SK-N-SH (cell line): ENCODE measurements around the gene MEF2C. TPM values are rescaled to one million over a fixed set of nuclear protein-coding genes. Genes with fewer than 3 reads are reported as not detected.

ENCODE experiments used
- CTCF ChIA-PET: fragments of 300-600, 350-600 bp; formaldehyde crosslinking; extraction: SDS; loops from one replicate; lab custom pipeline; 2021; lab: Yijun Ruan, JAX
- POLR2A ChIA-PET: fragments of 350-600 bp; sonication (Branson Sonifier 250); formaldehyde crosslinking; extraction: SDS; loops from one replicate; lab custom pipeline; 2020; ENCODE audit warnings: antibody characterized with exemption, inconsistent platforms; lab: Yijun Ruan, JAX
- DNase-seq: peaks from one replicate; pipeline ENCODE4 v3.0.0; 2012
- H2AFZ ChIP-seq: fragments of 200-600 bp; sonication (generic); 2 replicates; pipeline ENCODE4 v1.8.1; 2016; ENCODE audit warnings: antibody characterized with exemption, mild to moderate bottlenecking, low read depth
- H3F3A ChIP-seq: fragments of 200-600 bp; sonication (generic); replicated peaks from 2 replicates; pipeline ENCODE3; 2016; ENCODE audit warnings: antibody characterized with exemption, mild to moderate bottlenecking; ENCODE audit not compliant: insufficient read depth
- H3K27ac ChIP-seq, 2 experiments: fragments of 200-500 bp in 1 of 2; fragments of 200-600 bp in 1 of 2; sonication (Bioruptor generic) in 1 of 2; sonication (generic), shearing (Covaris generic) in 1 of 2; 2 replicates each; pipeline versions ENCODE4 v1.5.1 to v1.6.1; 2014 to 2016; ENCODE audit warnings: low read depth in 2 of 2, inconsistent platforms in 1 of 2, low read length in 1 of 2, mild to moderate bottlenecking in 1 of 2, mixed read lengths in 1 of 2
- H3K27me3 ChIP-seq: fragments of 200-600 bp; sonication (generic), shearing (Covaris generic); 2 replicates; pipeline ENCODE4 v1.6.1; 2016; ENCODE audit warnings: mixed run types; ENCODE audit not compliant: insufficient read depth
- H3K36me3 ChIP-seq, 2 experiments: fragments of 200-500 bp in 1 of 2; fragments of 200-600 bp in 1 of 2; sonication (Bioruptor generic) in 1 of 2; sonication (generic) in 1 of 2; replicated peaks in 1 of 2; 2 replicates each; pipeline versions ENCODE3 to v1.5.1; 2014 to 2016; ENCODE audit warnings: low read length in 1 of 2, mild to moderate bottlenecking in 1 of 2; ENCODE audit not compliant: insufficient read depth in 2 of 2, control insufficient read depth in 1 of 2
- H3K4me1 ChIP-seq, 2 experiments: fragments of 200-500 bp in 1 of 2; fragments of 200-600 bp in 1 of 2; sonication (Bioruptor generic) in 1 of 2; sonication (generic), shearing (Covaris generic) in 1 of 2; 2 replicates each; pipeline versions ENCODE4 v1.5.1 to v1.6.1; 2014 to 2016; ENCODE audit warnings: low read depth in 1 of 2, low read length in 1 of 2, mixed run types in 1 of 2; ENCODE audit not compliant: insufficient read depth in 2 of 2, control insufficient read depth in 1 of 2
- H3K4me2 ChIP-seq: fragments of 200-600 bp; sonication (generic), shearing (Covaris generic); 2 replicates; pipeline ENCODE4 v1.6.1; 2017; ENCODE audit warnings: mixed run types
- H3K4me3 ChIP-seq, 2 experiments: fragments of 200-500 bp in 1 of 2; fragments of 200-600 bp in 1 of 2; sonication (Bioruptor generic) in 1 of 2; sonication (generic), shearing (Covaris generic) in 1 of 2; 2 replicates each; pipeline versions ENCODE4 v1.5.1 to v1.8.1; 2014 to 2016; ENCODE audit warnings: low read depth in 2 of 2, inconsistent platforms in 1 of 2, low read length in 1 of 2, mild to moderate bottlenecking in 1 of 2, mixed read lengths in 1 of 2, moderate library complexity in 1 of 2
- H3K79me2 ChIP-seq: fragments of 200-600 bp; sonication (generic); 2 replicates; pipeline ENCODE4 v1.8.1; 2017; ENCODE audit warnings: mild to moderate bottlenecking; ENCODE audit not compliant: insufficient read depth
- H3K9ac ChIP-seq: fragments of 200-600 bp; sonication (generic); 2 replicates; pipeline ENCODE4 v1.6.1; 2017; ENCODE audit warnings: mixed run types
- H3K9me2 ChIP-seq: fragments of 200-600 bp; sonication (generic); 2 replicates; pipeline ENCODE4 v1.6.1; 2017; ENCODE audit warnings: mixed run types
- H3K9me3 ChIP-seq: fragments of 200-600 bp; sonication (generic); 2 replicates; pipeline ENCODE4 v1.6.1; 2017; ENCODE audit warnings: mixed run types, mild to moderate bottlenecking, moderate library complexity
- H4K20me1 ChIP-seq: fragments of 200-600 bp; sonication (generic); 2 replicates; pipeline ENCODE4 v1.6.1; 2017; ENCODE audit warnings: mild to moderate bottlenecking, mixed run types; ENCODE audit not compliant: insufficient read depth
- CTCF ChIP-seq: fragments of 200-600 bp; sonication (generic); IDR thresholded peaks from 2 replicates; pipeline ENCODE4 v1.6.1; 2017; ENCODE audit warnings: antibody characterized with exemption, mild to moderate bottlenecking, moderate library complexity
- ELF1 ChIP-seq: IDR thresholded peaks from 2 replicates; pipeline ENCODE4 v1.4.0; 2012
- EP300 ChIP-seq, 2 experiments: IDR thresholded peaks; 2 replicates each; pipeline versions ENCODE4 v1.4.0 to v1.6.1; 2012; ENCODE audit warnings: borderline replicate concordance in 1 of 2, low read depth in 1 of 2, low read length in 1 of 2
- FOSL2 ChIP-seq: IDR thresholded peaks from 2 replicates; pipeline ENCODE4 v1.4.0; 2012; ENCODE audit warnings: low read depth, mild to moderate bottlenecking, moderate library complexity, borderline replicate concordance
- FOXJ3 ChIP-seq: sonication (generic); formaldehyde crosslinking; IDR thresholded peaks from 2 replicates; pipeline ENCODE4 v1.5.1; 2020; ENCODE audit warnings: mild to moderate bottlenecking, missing genetic modification reagents
- FOXM1 ChIP-seq: IDR thresholded peaks from 2 replicates; pipeline ENCODE4 v1.4.0; 2012; ENCODE audit warnings: low read depth, mild to moderate bottlenecking
- GATA2 ChIP-seq: sonication (generic); formaldehyde crosslinking; IDR thresholded peaks from 2 replicates; pipeline ENCODE4 v1.5.0; 2020; ENCODE audit warnings: mild to moderate bottlenecking, missing genetic modification reagents
- IRF3 ChIP-seq: fragments of 150-350 bp; IDR thresholded peaks from 2 replicates; pipeline ENCODE4 v1.6.1; 2016; ENCODE audit warnings: mild to moderate bottlenecking, low read depth, low read length
- JUND ChIP-seq: IDR thresholded peaks from 2 replicates; pipeline ENCODE4 v1.4.0; 2012
- MXI1 ChIP-seq: IDR thresholded peaks from 2 replicates; pipeline ENCODE4 v1.6.1; 2012; ENCODE audit warnings: mild to moderate bottlenecking, low read depth, low read length, improper control_type of control experiment
- PBX3 ChIP-seq: IDR thresholded peaks from 2 replicates; pipeline ENCODE4; 2012
- RAD21 ChIP-seq: IDR thresholded peaks from 2 replicates; pipeline ENCODE4 v1.6.1; 2012; ENCODE audit warnings: mild to moderate bottlenecking, low read length
- RCOR1 ChIP-seq: fragments of 150-350 bp; IDR thresholded peaks from 2 replicates; pipeline ENCODE4 v1.6.1; 2017; ENCODE audit warnings: antibody characterized with exemption, low read length
- REST ChIP-seq: IDR thresholded peaks from 2 replicates; pipeline ENCODE4 v1.6.1; 2012; ENCODE audit warnings: mild to moderate bottlenecking, low read depth, low read length, moderate library complexity
- RFX5 ChIP-seq: IDR thresholded peaks from 2 replicates; pipeline ENCODE4 v1.6.1; 2012; ENCODE audit warnings: mild to moderate bottlenecking, improper control_type of control experiment, low read length
- TAF1 ChIP-seq: IDR thresholded peaks from 2 replicates; pipeline ENCODE4 v1.6.1; 2012; ENCODE audit warnings: low read depth, mild to moderate bottlenecking, low read length, moderate library complexity, borderline replicate concordance
- TCF12 ChIP-seq: IDR thresholded peaks from 2 replicates; pipeline ENCODE4 v1.4.0; 2012
- TEAD4 ChIP-seq: IDR thresholded peaks from 2 replicates; pipeline ENCODE4 v1.4.0; 2012; ENCODE audit warnings: mild to moderate bottlenecking, borderline replicate concordance; ENCODE audit not compliant: insufficient read depth
- YY1 ChIP-seq: IDR thresholded peaks from 2 replicates; pipeline ENCODE4 v1.4.0; 2012; ENCODE audit warnings: low read depth, mild to moderate bottlenecking
- WGBS: methylation state at CpG from one replicate; pipeline ENCODE4 v1.1.6; 2017; ENCODE audit warnings: low lambda C conversion rate; 5-methylcytosine and 5-hydroxymethylcytosine counted together
- polyA plus RNA-seq, 3 experiments: library from polyadenylated mRNA; depleted of rRNA; stranded (reverse); fragments of >200 nt; gene quantifications; 2 replicates each; pipeline ENCODE4 v1.2.3, GENCODE V29; 2012

The MEF2C gene
- polyA plus RNA-seq, 1 of the 3 experiments (the other 2 are of a cell fraction): 1.2 TPM

- no peak overlapping the region for H3K9ac ChIP-seq
- no peak for DNase-seq
- H3K27ac ChIP-seq: no peak overlapping the region
- no peaks in the 10 kb centered on the region; a peak in 1 of 4 replicates for H3K4me1 ChIP-seq
- POLR2A ChIA-PET: no interaction called here
- no peak overlapping the region for H3K4me2 ChIP-seq
- H3F3A ChIP-seq: no peaks in the 10 kb centered on the region
- 70% methylated on average over 2 of the region's 2 CpGs for WGBS
- H3K27me3 ChIP-seq: no peaks in the 10 kb centered on the region
- TF ChIP-seq ELF1 (no peak), GATA2 (CRISPR knock-in tag) (no peak), CTCF (no peak), FOSL2 (no peak), FOXJ3 (CRISPR knock-in tag) (no peak), YY1 (no peak), JUND (no peak), FOXM1 (no peak), PBX3 (no peak), RCOR1 (no peak), TAF1 (no peak), EP300 (IDR thresholded peaks at IDR 0.05; ENCODE audit: borderline replicate concordance in 1 of 2, low read depth in 1 of 2, low read length in 1 of 2) (no peak), REST (no peak), IRF3 (no peak), TEAD4 (no peak), RAD21 (no peak), TCF12 (no peak), RFX5 (no peak), MXI1 (no peak)
- TF ChIP-seq, all 33 proteins: peak for 0
- Histone ChIP-seq H4K20me1 (no peaks in the 10 kb centered on the region), H3K4me3 (no peak overlapping the region), H3K36me3 (no peaks in the 10 kb centered on the region), H3K9me3 (no peaks in the 10 kb centered on the region), H3K9me2 (no peaks in the 10 kb centered on the region), H2AFZ (no peak overlapping the region), H3K79me2 (no peaks in the 10 kb centered on the region)
- CTCF ChIA-PET: interaction anchor here (1.1 to 1.3 kb wide), 2 partner anchors 25 to 73 kb away, joined by 3 read pairs; no protein-coding TSS in a partner anchor
These were observed 48.9 kb downstream of the MEF2C start for GRCh38 chr5:88834131-88834462.
